GM13977 (cell line): ENCODE results near the gene SNAPC1.

ENCODE experiments used
- DNase-seq: peaks from one replicate; pipeline ENCODE4 v3.0.0; 2012; ENCODE audit warnings: low spot score
- in situ Hi-C: fragments of 300-500 bp; cut with MboI; formaldehyde crosslinking; loops from one replicate; pipeline ENCODE4 v1.12.0; 2022; ENCODE audit warnings: low sequenced_read_pairs, low pct_unique_long_range_greater_than_20kb, mixed read lengths, inconsistent platforms; ENCODE audit not compliant: unreplicated experiment
- TF ChIP-seq, protein P1 (sequence below): IDR thresholded peaks from 2 replicates; pipeline ENCODE4 v1.5.1; 2012; ENCODE audit warnings: mild to moderate bottlenecking, control low read depth; ENCODE audit not compliant: insufficient read depth; ENCODE audit errors: extremely low read depth, missing control alignments

The SNAPC1 gene

DNA sequence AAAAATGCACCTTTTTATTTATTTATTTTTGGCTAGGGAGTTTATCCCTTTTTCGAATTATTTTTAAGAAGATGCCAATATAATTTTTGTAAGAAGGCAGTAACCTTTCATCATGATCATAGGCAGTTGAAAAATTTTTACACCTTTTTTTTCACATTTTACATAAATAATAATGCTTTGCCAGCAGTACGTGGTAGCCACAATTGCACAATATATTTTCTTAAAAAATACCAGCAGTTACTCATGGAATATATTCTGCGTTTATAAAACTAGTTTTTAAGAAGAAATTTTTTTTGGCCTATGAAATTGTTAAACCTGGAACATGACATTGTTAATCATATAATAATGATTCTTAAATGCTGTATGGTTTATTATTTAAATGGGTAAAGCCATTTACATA, 14.9 kb upstream of the SNAPC1 start:
- in situ Hi-C loops = no loop called here
- TF ChIP-seq, protein P1, sequence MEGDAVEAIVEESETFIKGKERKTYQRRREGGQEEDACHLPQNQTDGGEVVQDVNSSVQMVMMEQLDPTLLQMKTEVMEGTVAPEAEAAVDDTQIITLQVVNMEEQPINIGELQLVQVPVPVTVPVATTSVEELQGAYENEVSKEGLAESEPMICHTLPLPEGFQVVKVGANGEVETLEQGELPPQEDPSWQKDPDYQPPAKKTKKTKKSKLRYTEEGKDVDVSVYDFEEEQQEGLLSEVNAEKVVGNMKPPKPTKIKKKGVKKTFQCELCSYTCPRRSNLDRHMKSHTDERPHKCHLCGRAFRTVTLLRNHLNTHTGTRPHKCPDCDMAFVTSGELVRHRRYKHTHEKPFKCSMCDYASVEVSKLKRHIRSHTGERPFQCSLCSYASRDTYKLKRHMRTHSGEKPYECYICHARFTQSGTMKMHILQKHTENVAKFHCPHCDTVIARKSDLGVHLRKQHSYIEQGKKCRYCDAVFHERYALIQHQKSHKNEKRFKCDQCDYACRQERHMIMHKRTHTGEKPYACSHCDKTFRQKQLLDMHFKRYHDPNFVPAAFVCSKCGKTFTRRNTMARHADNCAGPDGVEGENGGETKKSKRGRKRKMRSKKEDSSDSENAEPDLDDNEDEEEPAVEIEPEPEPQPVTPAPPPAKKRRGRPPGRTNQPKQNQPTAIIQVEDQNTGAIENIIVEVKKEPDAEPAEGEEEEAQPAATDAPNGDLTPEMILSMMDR = no peak
- no peak for DNase-seq

DNA sequence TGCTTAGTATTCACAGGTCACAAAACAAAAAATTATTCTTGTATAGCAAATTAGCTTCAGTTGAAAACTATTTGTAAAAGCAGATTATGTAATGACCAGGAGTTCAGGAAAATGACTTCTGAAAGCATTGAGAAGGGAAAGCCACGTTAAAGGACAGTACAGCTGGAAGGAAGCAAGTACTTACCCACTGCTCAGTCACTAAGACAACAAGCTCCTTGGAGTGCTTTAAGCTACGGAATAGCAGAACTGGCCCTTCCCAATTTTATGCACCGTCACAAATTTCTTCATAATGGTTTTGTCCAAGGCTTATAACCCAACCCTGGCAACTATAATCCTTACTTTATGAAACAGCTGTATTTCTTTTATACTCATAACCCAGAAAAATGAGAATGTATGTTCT, 13.0 kb upstream of the SNAPC1 start:
- in situ Hi-C loops = no loop called here
- no peak for DNase-seq
- TF ChIP-seq, protein P1 = no peak

- in situ Hi-C loops = no loop called here
- TF ChIP-seq, protein P1 = no peak
- DNase-seq = no peak
These were observed 12.4 kb upstream of the SNAPC1 start for GRCh38 chr14:61749867-61750266.

- TF ChIP-seq, protein P1 = no peak
- peak; percentile 88 for DNase-seq
- in situ Hi-C loops = no loop called here
These were observed 11.3 kb upstream of the SNAPC1 start for GRCh38 chr14:61750708-61751474.

- TF ChIP-seq, protein P1 = no peak
- in situ Hi-C loops = no loop called here
These were observed 10.7 kb upstream of the SNAPC1 start for GRCh38 chr14:61751475-61751989.

DNA sequence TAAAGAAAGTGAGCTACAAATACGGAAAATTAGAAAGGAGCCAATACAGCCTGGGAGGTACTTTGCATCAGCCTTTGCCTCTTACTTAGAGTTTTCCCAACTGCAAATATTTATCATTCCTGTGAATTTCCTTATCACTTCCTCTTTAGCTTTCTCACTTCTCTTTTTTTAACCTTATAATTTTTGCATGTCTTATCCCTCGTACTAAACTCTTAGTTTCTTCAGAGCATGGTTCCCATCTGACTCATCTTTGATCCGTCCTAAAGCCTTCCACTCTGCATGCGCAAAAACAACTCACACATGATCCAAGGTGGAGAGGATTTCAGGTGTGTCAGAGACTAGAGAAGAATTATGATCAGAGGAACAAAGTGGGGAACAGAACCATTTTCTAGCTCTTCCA, 9.6 kb upstream of the SNAPC1 start:
- in situ Hi-C loops = no loop called here
- peak; percentile 45 for DNase-seq
- TF ChIP-seq, protein P1 = no peak

More at GRCh38 chr14:61751475-61751989, 10.7 kb upstream of the SNAPC1 start:
- no peak for DNase-seq
